SU-DHL-6 (cell line): ENCODE measurements around the gene SLC25A42.

Experiments
- H2AFZ ChIP-seq: fragments of 200-600 bp; sonication (generic); 2 replicates; pipeline ENCODE4 v1.6.1; 2014; ENCODE audit warnings: low read depth, mild to moderate bottlenecking, moderate library complexity, mixed read lengths, antibody characterized with exemption, low read length; ENCODE audit not compliant: severe bottlenecking
- H3F3A ChIP-seq: fragments of 200-600 bp; shearing (Covaris generic); 2 replicates; pipeline ENCODE4 v1.6.0; 2016; ENCODE audit warnings: antibody characterized with exemption, mild to moderate bottlenecking; ENCODE audit not compliant: insufficient read depth
- H3K27ac ChIP-seq: fragments of 200-600 bp; sonication (generic); 2 replicates; pipeline ENCODE4 v1.5.1; 2016; ENCODE audit warnings: low read depth, mild to moderate bottlenecking, low read length, moderate library complexity, mixed read lengths
- H3K27me3 ChIP-seq: fragments of 200-600 bp; sonication (generic), shearing (Covaris generic); 2 replicates; pipeline ENCODE4 v1.6.0; 2014; ENCODE audit warnings: mild to moderate bottlenecking, low read length
- H3K36me3 ChIP-seq: fragments of 200-600 bp; sonication (generic); 2 replicates; pipeline ENCODE4 v1.6.1; 2014; ENCODE audit warnings: mild to moderate bottlenecking, low read length, mixed read lengths
- H3K4me2 ChIP-seq: fragments of 300-600, 200-600 bp; shearing (Covaris generic), sonication (generic); 2 replicates; pipeline ENCODE4 v1.6.0; 2014; ENCODE audit warnings: low read length, low read depth, mild to moderate bottlenecking; ENCODE audit not compliant: poor library complexity, severe bottlenecking
- H3K4me3 ChIP-seq: fragments of 200-600 bp; sonication (generic); 2 replicates; pipeline ENCODE4 v1.5.1; 2014; ENCODE audit warnings: antibody characterized with exemption, low read length, mild to moderate bottlenecking, mixed read lengths; ENCODE audit not compliant: insufficient read depth, poor library complexity, severe bottlenecking
- H3K79me2 ChIP-seq: fragments of 200-600 bp; sonication (generic); 2 replicates; pipeline ENCODE4 v1.6.1; 2014; ENCODE audit warnings: mild to moderate bottlenecking, low read length, moderate library complexity; ENCODE audit not compliant: insufficient read depth
- H3K9ac ChIP-seq: fragments of 200-600 bp; sonication (generic); 2 replicates; pipeline ENCODE4 v1.7.0; 2014; ENCODE audit warnings: mild to moderate bottlenecking, low read length
- H3K9me2 ChIP-seq: fragments of 200-600 bp; sonication (generic); replicated peaks from 2 replicates; pipeline ENCODE4 v1.6.1; 2014; ENCODE audit warnings: low read length; ENCODE audit not compliant: insufficient read depth
- H3K9me3 ChIP-seq: fragments of 200-600 bp; sonication (generic); 2 replicates; pipeline ENCODE4 v1.6.1; 2014; ENCODE audit warnings: low read length, mixed read lengths; ENCODE audit not compliant: insufficient read depth
- H4K20me1 ChIP-seq: fragments of 200-600 bp; sonication (generic); 2 replicates; pipeline ENCODE4 v1.6.1; 2014; ENCODE audit warnings: low read depth, mild to moderate bottlenecking, antibody characterized with exemption, low read length, moderate library complexity, mixed read lengths
- EZH2phosphoT487 ChIP-seq: fragments of 200-600 bp; sonication (generic), shearing (Covaris generic); conservative IDR thresholded peaks from 2 replicates; pipeline ENCODE4 v1.6.1; 2018; ENCODE audit warnings: mild to moderate bottlenecking, antibody characterized with exemption, low read length, moderate library complexity, mixed read lengths
- TF ChIP-seq, protein P1 (sequence below): fragments of 200-600 bp; sonication (generic); IDR thresholded peaks from one replicate; pipeline ENCODE4 v1.5.1; 2017; ENCODE audit warnings: antibody characterized with exemption, mild to moderate bottlenecking, low read length, moderate library complexity; ENCODE audit not compliant: insufficient read depth, poor library complexity, severe bottlenecking

SLC25A42 gene

DNA sequence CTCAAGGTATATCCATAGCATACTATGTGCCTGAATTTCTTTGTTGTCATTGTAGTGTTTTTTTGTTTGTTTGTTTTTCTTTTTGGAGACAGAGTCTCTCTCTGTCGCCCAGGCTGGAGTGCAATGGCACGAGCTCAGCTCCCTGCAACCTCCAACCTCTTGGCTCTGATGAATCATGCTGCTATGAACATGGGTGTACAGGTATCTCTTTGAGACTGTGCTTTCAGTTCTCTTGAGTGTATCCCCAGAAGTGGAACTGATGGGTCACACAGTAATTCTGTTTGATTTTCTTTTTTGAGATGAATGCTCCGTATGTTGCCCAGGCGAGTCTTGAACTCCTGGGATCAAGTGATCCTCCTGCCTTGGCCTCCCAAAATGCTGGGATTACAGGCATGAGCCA lies 13.7 kb upstream of the SLC25A42 start:
- Histone ChIP-seq H2AFZ (no peak overlapping the region), H3K9me2 (no peaks in the 10 kb centered on the region), H3K4me3 (no peak overlapping the region)

DNA sequence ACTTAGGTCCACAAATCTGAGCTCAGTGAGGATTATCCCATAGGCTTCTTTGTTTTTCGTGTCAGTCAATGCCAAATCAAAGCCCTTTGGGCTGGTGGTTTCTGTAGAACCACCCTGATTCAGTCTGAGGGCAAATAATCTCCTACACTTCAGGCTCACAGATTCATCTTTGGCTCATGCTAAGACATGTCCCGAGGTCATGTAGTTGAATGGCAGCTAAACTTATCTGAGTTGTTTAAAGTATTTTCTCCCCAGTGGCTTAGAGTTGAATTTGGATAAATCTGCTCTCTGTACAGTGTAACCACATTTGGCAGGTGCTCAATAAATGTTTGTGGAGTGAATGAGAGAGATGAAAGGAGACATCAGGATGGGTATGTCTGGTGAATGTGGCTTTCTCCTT lies 13.1 kb upstream of the SLC25A42 start:
- no peaks in the 10 kb centered on the region; the same call in 1 of the 2 replicates for H3K79me2 ChIP-seq
- H3K4me2 ChIP-seq: no peak overlapping the region
- no peak overlapping the region for H3K27ac ChIP-seq
- H3F3A ChIP-seq: no peaks in the 10 kb centered on the region
- no peak overlapping the region for H3K9ac ChIP-seq
- peaks cover 6% of the 10 kb centered on the region; the same call in 1 of the 2 replicates for H3K36me3 ChIP-seq
- no peaks in the 10 kb centered on the region for H3K9me2 ChIP-seq
- no peak for TF ChIP-seq EZH2phosphoT487
- TF ChIP-seq, protein P1, sequence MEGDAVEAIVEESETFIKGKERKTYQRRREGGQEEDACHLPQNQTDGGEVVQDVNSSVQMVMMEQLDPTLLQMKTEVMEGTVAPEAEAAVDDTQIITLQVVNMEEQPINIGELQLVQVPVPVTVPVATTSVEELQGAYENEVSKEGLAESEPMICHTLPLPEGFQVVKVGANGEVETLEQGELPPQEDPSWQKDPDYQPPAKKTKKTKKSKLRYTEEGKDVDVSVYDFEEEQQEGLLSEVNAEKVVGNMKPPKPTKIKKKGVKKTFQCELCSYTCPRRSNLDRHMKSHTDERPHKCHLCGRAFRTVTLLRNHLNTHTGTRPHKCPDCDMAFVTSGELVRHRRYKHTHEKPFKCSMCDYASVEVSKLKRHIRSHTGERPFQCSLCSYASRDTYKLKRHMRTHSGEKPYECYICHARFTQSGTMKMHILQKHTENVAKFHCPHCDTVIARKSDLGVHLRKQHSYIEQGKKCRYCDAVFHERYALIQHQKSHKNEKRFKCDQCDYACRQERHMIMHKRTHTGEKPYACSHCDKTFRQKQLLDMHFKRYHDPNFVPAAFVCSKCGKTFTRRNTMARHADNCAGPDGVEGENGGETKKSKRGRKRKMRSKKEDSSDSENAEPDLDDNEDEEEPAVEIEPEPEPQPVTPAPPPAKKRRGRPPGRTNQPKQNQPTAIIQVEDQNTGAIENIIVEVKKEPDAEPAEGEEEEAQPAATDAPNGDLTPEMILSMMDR: no peak
- H4K20me1 ChIP-seq: no peaks in the 10 kb centered on the region
- no peak overlapping the region for H2AFZ ChIP-seq
- H3K4me3 ChIP-seq: no peak overlapping the region
- H3K27me3 ChIP-seq: no peaks in the 10 kb centered on the region
- H3K9me3 ChIP-seq: no peaks in the 10 kb centered on the region

More for the DNA sequence above, 13.7 kb upstream of the SLC25A42 start:
- Histone ChIP-seq H3F3A (no peaks in the 10 kb centered on the region), H3K4me2 (no peak overlapping the region), H3K9ac (no peak overlapping the region), H4K20me1 (no peaks in the 10 kb centered on the region), H3K27me3 (no peaks in the 10 kb centered on the region), H3K79me2 (no peaks in the 10 kb centered on the region; the same call in 1 of the 2 replicates), H3K36me3 (peaks cover 6% of the 10 kb centered on the region; the same call in 1 of the 2 replicates), H3K27ac (no peak overlapping the region), H3K9me3 (no peaks in the 10 kb centered on the region)
- TF ChIP-seq, protein P1: no peak
- TF ChIP-seq EZH2phosphoT487: no peak

DNA sequence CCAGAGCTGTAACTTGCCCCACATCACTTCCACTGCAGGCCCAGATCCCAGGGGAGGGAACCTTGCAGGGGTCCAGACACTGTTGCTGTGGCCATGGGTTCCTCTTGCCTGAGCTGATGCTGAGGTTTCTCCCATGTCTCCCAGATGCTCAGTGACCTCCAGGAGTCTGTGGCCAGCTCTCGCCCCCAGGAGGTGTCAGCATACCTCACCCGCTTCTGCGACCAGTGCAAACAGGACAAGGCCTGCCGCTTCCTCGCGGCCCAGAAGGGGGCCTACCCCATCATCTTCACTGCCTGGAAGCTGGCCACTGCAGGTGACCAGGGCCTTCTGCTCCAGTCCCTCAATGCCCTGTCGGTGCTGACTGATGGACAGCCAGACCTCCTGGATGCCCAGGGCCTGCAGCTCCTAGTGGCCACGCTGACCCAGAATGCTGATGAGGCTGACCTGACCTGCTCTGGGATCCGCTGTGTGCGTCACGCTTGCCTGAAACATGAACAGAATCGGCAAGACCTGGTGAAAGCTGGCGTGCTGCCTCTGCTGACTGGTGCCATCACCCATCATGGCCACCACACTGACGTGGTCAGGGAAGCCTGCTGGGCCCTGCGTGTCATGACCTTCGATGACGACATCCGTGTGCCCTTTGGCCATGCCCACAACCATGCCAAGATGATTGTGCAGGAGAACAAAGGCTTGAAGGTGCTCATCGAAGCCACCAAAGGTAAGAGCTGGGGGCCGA lies 12.1 kb upstream of the SLC25A42 start:
- H3K4me2 ChIP-seq: no peak overlapping the region
- H3K9me2 ChIP-seq: no peaks in the 10 kb centered on the region
- H3K79me2 ChIP-seq: no peaks in the 10 kb centered on the region; the same call in 1 of the 2 replicates
- no peak overlapping the region for H3K9ac ChIP-seq
- no peak overlapping the region for H2AFZ ChIP-seq
- no peak overlapping the region for H3K4me3 ChIP-seq
- no peak overlapping the region for H3K27ac ChIP-seq
- H3K36me3 ChIP-seq: peaks cover 6% of the 10 kb centered on the region; the same call in 1 of the 2 replicates
- H3K27me3 ChIP-seq: no peaks in the 10 kb centered on the region
- TF ChIP-seq, protein P1: no peak
- no peak for TF ChIP-seq EZH2phosphoT487
- H3F3A ChIP-seq: no peaks in the 10 kb centered on the region
- no peaks in the 10 kb centered on the region for H4K20me1 ChIP-seq
- H3K9me3 ChIP-seq: no peaks in the 10 kb centered on the region
